HL-60 (cell line): Measurements from ENCODE around the gene ANAPC4.

Source experiments
- DNase-seq, 2 experiments: peaks; one replicate each; pipeline ENCODE4 v3.0.0-alpha.2; 2010 to 2020; ENCODE audit warnings: low read depth in 1 of 2, low spot score in 1 of 2
- H3K27ac ChIP-seq: fragments of 250-450 bp; sonication (Bioruptor Pico); replicated peaks from 2 replicates; pipeline ENCODE4 v1.5.1; 2020; ENCODE audit warnings: mild to moderate bottlenecking, moderate library complexity
- H3K27me3 ChIP-seq: fragments of 250-450 bp; sonication (Bioruptor Pico); 2 replicates; pipeline ENCODE4 v1.5.1; 2021; ENCODE audit warnings: mild to moderate bottlenecking, moderate library complexity; ENCODE audit not compliant: insufficient read depth, poor library complexity, severe bottlenecking
- H3K4me3 ChIP-seq: replicated peaks from 2 replicates; pipeline ENCODE4 v1.5.1; 2011; ENCODE audit warnings: mild to moderate bottlenecking, control low read depth, low read length; ENCODE audit not compliant: insufficient read depth
- CTCF ChIP-seq: IDR thresholded peaks from one replicate; pipeline ENCODE4 v1.5.1; 2011; ENCODE audit warnings: low read length, control low read depth, inconsistent platforms; ENCODE audit not compliant: insufficient read depth
- GABPA ChIP-seq: IDR thresholded peaks from 2 replicates; pipeline ENCODE4 v1.6.1; 2012; ENCODE audit warnings: low read depth
- POLR2AphosphoS5 ChIP-seq: IDR thresholded peaks from 2 replicates; pipeline ENCODE4 v1.6.1; 2012; ENCODE audit warnings: low read depth
- SPI1 ChIP-seq: IDR thresholded peaks from 2 replicates; pipeline ENCODE4 v1.6.1; 2012; ENCODE audit warnings: low read depth, mild to moderate bottlenecking, borderline replicate concordance
- TF ChIP-seq, protein P1 (sequence below): IDR thresholded peaks from 2 replicates; pipeline ENCODE4 v1.6.1; 2012; ENCODE audit warnings: low read depth; ENCODE audit not compliant: insufficient replicate concordance

Gene ANAPC4

GRCh38 chr4:25457053-25457715 lies 80.1 kb downstream of the ANAPC4 start:
- Histone ChIP-seq H3K27me3 (no peaks in the 10 kb centered on the region), H3K27ac (no peak overlapping the region), H3K4me3 (no peak overlapping the region)
- no peak for DNase-seq
- no peak for TF ChIP-seq GABPA
- TF ChIP-seq, protein P1, sequence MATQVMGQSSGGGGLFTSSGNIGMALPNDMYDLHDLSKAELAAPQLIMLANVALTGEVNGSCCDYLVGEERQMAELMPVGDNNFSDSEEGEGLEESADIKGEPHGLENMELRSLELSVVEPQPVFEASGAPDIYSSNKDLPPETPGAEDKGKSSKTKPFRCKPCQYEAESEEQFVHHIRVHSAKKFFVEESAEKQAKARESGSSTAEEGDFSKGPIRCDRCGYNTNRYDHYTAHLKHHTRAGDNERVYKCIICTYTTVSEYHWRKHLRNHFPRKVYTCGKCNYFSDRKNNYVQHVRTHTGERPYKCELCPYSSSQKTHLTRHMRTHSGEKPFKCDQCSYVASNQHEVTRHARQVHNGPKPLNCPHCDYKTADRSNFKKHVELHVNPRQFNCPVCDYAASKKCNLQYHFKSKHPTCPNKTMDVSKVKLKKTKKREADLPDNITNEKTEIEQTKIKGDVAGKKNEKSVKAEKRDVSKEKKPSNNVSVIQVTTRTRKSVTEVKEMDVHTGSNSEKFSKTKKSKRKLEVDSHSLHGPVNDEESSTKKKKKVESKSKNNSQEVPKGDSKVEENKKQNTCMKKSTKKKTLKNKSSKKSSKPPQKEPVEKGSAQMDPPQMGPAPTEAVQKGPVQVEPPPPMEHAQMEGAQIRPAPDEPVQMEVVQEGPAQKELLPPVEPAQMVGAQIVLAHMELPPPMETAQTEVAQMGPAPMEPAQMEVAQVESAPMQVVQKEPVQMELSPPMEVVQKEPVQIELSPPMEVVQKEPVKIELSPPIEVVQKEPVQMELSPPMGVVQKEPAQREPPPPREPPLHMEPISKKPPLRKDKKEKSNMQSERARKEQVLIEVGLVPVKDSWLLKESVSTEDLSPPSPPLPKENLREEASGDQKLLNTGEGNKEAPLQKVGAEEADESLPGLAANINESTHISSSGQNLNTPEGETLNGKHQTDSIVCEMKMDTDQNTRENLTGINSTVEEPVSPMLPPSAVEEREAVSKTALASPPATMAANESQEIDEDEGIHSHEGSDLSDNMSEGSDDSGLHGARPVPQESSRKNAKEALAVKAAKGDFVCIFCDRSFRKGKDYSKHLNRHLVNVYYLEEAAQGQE = no peak
- TF ChIP-seq SPI1 = no peak
- TF ChIP-seq CTCF = no peak
- TF ChIP-seq POLR2AphosphoS5 = no peak

- TF ChIP-seq, protein P1 = no peak
- TF ChIP-seq GABPA = no peak
- TF ChIP-seq CTCF = no peak
- TF ChIP-seq POLR2AphosphoS5 = no peak
- no peak for DNase-seq
Measured at GRCh38 chr4:25466966-25467697, 90.1 kb downstream of the ANAPC4 start.

DNA sequence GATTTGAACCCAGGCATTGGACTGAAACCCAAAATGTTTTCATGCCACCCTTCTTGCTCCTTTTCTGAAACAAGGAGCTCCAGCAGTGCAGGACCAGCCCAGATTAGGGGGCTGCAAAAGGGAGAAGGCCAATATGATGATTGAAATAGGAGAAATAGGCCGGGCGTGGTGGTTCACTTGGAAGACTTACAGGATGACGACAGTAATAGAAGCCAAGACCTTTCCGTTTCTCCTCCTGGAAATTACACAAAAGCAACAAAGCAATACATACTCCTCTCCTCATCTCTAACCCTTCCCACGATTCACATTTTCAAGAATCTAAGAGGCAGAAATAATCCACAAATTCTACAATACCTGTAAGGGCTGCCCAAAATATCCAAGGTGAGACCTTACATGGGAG lies 90.8 kb downstream of the ANAPC4 start:
- no peak for DNase-seq
- TF ChIP-seq SPI1 = no peak
- TF ChIP-seq, protein P1 = no peak
- no peak for TF ChIP-seq CTCF
- TF ChIP-seq POLR2AphosphoS5 = no peak
- TF ChIP-seq GABPA = no peak
- Histone ChIP-seq H3K4me3 (no peak overlapping the region), H3K27me3 (no peaks in the 10 kb centered on the region), H3K27ac (no peak overlapping the region)

More at GRCh38 chr4:25466966-25467697, 90.1 kb downstream of the ANAPC4 start:
- H3K4me3 ChIP-seq = no peak overlapping the region
- H3K27me3 ChIP-seq = no peaks in the 10 kb centered on the region
- H3K27ac ChIP-seq = no peak overlapping the region
